ENCODE results near the gene MARCOL.

Gene MARCOL

GRCh38 chr5:148238418-148238794 lies at the start of gene MARCOL:
Gene MARCOL (plus strand): TSS chr5:148238525. CDS start chr5:148238598, 73 bp downstream.
- no peak for DNase-seq (ENCODE audit: extremely low read depth in 1 of 2, low read depth in 1 of 2)

GRCh38 chr5:148191010-148191409 lies 47.3 kb upstream of the MARCOL start:
- DNase-seq (ENCODE audit: extremely low read depth in 1 of 2, low read depth in 1 of 2): no peak

- DNase-seq (ENCODE audit: extremely low read depth in 1 of 2, low read depth in 1 of 2): no peak
These were observed 45.1 kb upstream of the MARCOL start for GRCh38 chr5:148193202-148193601.

- DNase-seq (ENCODE audit: extremely low read depth in 1 of 2, low read depth in 1 of 2): no peak
These were observed 37.2 kb upstream of the MARCOL start for GRCh38 chr5:148201151-148201550.

- no peak for DNase-seq (ENCODE audit: extremely low read depth in 1 of 2, low read depth in 1 of 2)
These were observed 35.7 kb upstream of the MARCOL start, which contains the start of gene SPINK6 for GRCh38 chr5:148202531-148203203. Gene SPINK6 (plus strand): TSS chr5:148203042. CDS start chr5:148203097, 55 bp downstream.

- DNase-seq (ENCODE audit: extremely low read depth in 1 of 2, low read depth in 1 of 2): no peak
These were observed 33.1 kb upstream of the MARCOL start for GRCh38 chr5:148205044-148205806.

GRCh38 chr5:148205865-148206264 lies 32.5 kb upstream of the MARCOL start:
- no peak for DNase-seq (ENCODE audit: extremely low read depth in 1 of 2, low read depth in 1 of 2)

GRCh38 chr5:148206620-148207019 lies 31.7 kb upstream of the MARCOL start:
- no peak for DNase-seq (ENCODE audit: extremely low read depth in 1 of 2, low read depth in 1 of 2)

GRCh38 chr5:148208226-148208625 lies 30.1 kb upstream of the MARCOL start:
- DNase-seq (ENCODE audit: extremely low read depth in 1 of 2, low read depth in 1 of 2): no peak

GRCh38 chr5:148209151-148209770 lies 29.1 kb upstream of the MARCOL start:
- no peak for DNase-seq (ENCODE audit: extremely low read depth in 1 of 2, low read depth in 1 of 2)

- DNase-seq (ENCODE audit: extremely low read depth in 1 of 2, low read depth in 1 of 2): no peak
These were observed 23.6 kb upstream of the MARCOL start for GRCh38 chr5:148214665-148215185.

GRCh38 chr5:148221508-148221907 lies 16.8 kb upstream of the MARCOL start:
- DNase-seq (ENCODE audit: extremely low read depth in 1 of 2, low read depth in 1 of 2): no peak

- DNase-seq (ENCODE audit: extremely low read depth in 1 of 2, low read depth in 1 of 2): no peak
These were observed 14.1 kb upstream of the MARCOL start for GRCh38 chr5:148224117-148224742.

GRCh38 chr5:148228392-148228984 lies 9.8 kb upstream of the MARCOL start:
- DNase-seq (ENCODE audit: extremely low read depth in 1 of 2, low read depth in 1 of 2): no peak

GRCh38 chr5:148229840-148230239 lies 8.5 kb upstream of the MARCOL start:
- DNase-seq (ENCODE audit: extremely low read depth in 1 of 2, low read depth in 1 of 2): no peak

GRCh38 chr5:148230240-148230639 lies 8.1 kb upstream of the MARCOL start:
- DNase-seq (ENCODE audit: extremely low read depth in 1 of 2, low read depth in 1 of 2): no peak

- DNase-seq (ENCODE audit: extremely low read depth in 1 of 2, low read depth in 1 of 2): no peak
These were observed 424 bp upstream of the MARCOL start for GRCh38 chr5:148237785-148238417.

GRCh38 chr5:148248894-148249293 lies 10.6 kb downstream of the MARCOL start:
- no peak for DNase-seq (ENCODE audit: extremely low read depth in 1 of 2, low read depth in 1 of 2)

- DNase-seq (ENCODE audit: extremely low read depth in 1 of 2, low read depth in 1 of 2): no peak
These were observed 17.1 kb downstream of the MARCOL start for GRCh38 chr5:148255456-148255855.

- DNase-seq (ENCODE audit: extremely low read depth in 1 of 2, low read depth in 1 of 2): no peak
These were observed 21.0 kb downstream of the MARCOL start for GRCh38 chr5:148259288-148259687.
